Brain microvascular endothelial cell (primary cell): Measurements from ENCODE around the gene LONP1.

Source experiments
- DNase-seq: peaks from one replicate; pipeline ENCODE4 v3.0.0-alpha.2; 2020
- H3K27ac ChIP-seq: fragments of 250-450 bp; sonication (Bioruptor Pico); 2 replicates; pipeline ENCODE4 v1.5.1; 2020; ENCODE audit warnings: mild to moderate bottlenecking, moderate library complexity
- H3K27me3 ChIP-seq: fragments of 250-450 bp; sonication (Bioruptor Pico); replicated peaks from 2 replicates; pipeline ENCODE4 v1.5.1; 2020; ENCODE audit warnings: mild to moderate bottlenecking
- H3K36me3 ChIP-seq: fragments of 250-450 bp; sonication (Bioruptor Pico); replicated peaks from 2 replicates; pipeline ENCODE4 v1.5.1; 2020; ENCODE audit warnings: mild to moderate bottlenecking
- H3K4me3 ChIP-seq: 2 replicates; pipeline ENCODE4 v1.5.1; 2011; ENCODE audit warnings: low read depth, mild to moderate bottlenecking, control low read depth, low read length, moderate library complexity
- CTCF ChIP-seq: IDR thresholded peaks from 2 replicates; pipeline ENCODE4 v1.5.1; 2011; ENCODE audit warnings: low read depth, mild to moderate bottlenecking, moderate library complexity, low read length, control low read depth, inconsistent platforms; ENCODE audit errors: missing control alignments
- in situ Hi-C: cut with HindIII; loops from 2 replicates; pipeline ENCODE4 v1.10.0; 2017; ENCODE audit warnings: low sequenced_read_pairs, low pct_ligation_motif_present

Gene LONP1

DNA sequence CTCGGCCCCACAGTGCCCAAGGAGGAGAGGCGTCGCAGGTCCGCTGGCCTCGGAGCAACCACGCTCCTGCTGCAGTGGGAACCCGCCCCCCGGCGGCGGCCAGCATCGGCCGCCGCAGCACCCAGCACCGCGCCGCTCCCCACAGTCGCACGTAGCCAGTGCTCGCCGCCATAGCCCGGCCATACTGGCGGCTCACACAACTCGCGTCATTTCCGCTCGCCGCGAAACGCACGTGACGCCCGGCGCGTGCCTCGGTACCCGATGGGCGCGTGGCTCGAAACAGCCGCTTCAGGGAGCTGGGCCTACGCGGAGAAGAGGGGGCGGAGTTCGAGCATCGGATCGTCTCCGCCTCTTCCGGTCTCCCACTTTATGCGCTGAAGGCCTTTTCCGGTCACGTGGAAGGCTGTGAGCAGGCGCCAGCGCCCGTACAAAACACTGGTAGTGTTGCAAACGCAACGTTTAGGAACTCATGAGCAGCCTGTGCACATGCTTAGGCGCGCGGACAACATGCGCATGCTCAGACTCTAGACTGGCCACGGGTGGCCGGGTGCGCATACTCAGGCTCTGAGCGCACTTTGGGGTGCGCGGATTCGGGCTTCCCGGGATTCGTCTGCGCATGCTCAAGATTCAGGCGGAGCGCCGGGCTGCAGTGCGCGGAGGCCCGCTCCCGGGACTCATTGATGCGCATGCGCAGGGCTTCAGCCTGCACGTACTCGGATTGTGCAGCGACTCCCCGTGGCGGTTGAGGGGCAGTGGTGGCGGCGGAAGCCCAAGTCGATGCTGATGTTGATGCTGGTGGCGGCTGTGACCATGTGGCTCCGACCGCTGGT lies at the start of gene LONP1, which contains the start of gene CATSPERD:
Gene LONP1 (minus strand): TSS at position 186 of the 830 bp plus-strand sequence. CDS start 14 bp downstream, at position 172.
Gene CATSPERD (plus strand): TSS at position 677 of the 830 bp plus-strand sequence. CDS start 101 bp downstream, at position 778.
- no peaks in the 10 kb centered on the region for H3K27me3 ChIP-seq
- peak within 1 kb of the TSS; percentile 92 for H3K4me3 ChIP-seq
- TF ChIP-seq CTCF, result peak; percentile 94
- DNase-seq, result peak; percentile 97
- H3K27ac ChIP-seq, result peak within 1 kb of the TSS; percentile 90
- H3K36me3 ChIP-seq, result no peaks in the 10 kb centered on the region
- in situ Hi-C loops, result no loop called here

DNA sequence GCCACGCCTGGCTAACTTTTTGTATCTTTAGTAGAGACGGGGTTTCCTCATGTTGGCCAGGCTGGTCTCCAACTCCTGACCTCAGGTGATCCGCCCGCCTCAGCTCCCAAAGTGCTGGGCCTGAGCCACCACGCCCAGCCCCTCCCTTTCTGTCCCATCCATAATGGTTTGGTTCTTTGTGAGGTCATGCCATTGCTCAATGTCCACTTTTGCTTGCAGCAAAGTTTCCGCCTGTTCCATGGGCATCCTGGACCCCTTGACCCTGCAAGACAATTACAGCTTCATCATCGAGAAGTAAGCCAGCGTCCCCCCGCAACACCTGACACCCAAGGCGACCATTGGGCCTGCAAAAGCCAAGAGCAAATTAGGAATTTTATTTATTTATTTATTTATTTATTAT lies 48.0 kb upstream of the LONP1 start:
- H3K4me3 ChIP-seq, result no peak overlapping the region
- in situ Hi-C loops, result no loop called here
- no peaks in the 10 kb centered on the region for H3K27me3 ChIP-seq
- no peak for TF ChIP-seq CTCF
- no peaks in the 10 kb centered on the region for H3K36me3 ChIP-seq
- H3K27ac ChIP-seq, result no peak overlapping the region
- no peak for DNase-seq

- Histone ChIP-seq H3K36me3 (no peaks in the 10 kb centered on the region), H3K27me3 (no peaks in the 10 kb centered on the region), H3K4me3 (no peak overlapping the region), H3K27ac (no peak overlapping the region)
- in situ Hi-C loops, result no loop called here
- no peak for DNase-seq
- TF ChIP-seq CTCF, result no peak
These were observed 45.3 kb upstream of the LONP1 start for GRCh38 chr19:5765220-5765619.

- no peak for DNase-seq
- H3K27me3 ChIP-seq, result no peaks in the 10 kb centered on the region
- H3K4me3 ChIP-seq, result no peak overlapping the region
- no peaks in the 10 kb centered on the region for H3K36me3 ChIP-seq
- no peak overlapping the region for H3K27ac ChIP-seq
- TF ChIP-seq CTCF, result no peak
- in situ Hi-C loops, result no loop called here
These were observed 42.8 kb upstream of the LONP1 start for GRCh38 chr19:5762608-5763217.

DNA sequence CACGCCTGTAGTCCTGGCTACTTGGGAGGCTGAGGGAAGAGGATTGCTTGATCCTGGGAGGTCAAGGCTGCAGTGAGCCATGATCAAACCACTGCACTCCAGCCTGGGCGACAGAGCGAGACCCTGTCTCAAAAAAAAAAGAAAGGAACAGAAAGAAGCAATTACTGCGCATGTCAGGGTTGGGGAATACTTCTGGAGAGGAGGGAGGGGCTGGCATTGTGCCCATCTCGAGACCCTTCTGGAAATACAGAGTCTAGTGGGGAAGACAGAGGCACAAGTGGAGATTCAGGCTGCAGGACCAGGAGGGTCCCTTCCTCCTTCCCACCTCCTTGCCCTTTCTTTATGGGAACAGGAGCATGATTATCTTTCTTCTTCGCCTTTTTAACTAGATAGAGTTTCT lies 33.8 kb upstream of the LONP1 start:
- H3K27ac ChIP-seq, result no peak overlapping the region
- no peaks in the 10 kb centered on the region for H3K27me3 ChIP-seq
- H3K4me3 ChIP-seq, result no peak overlapping the region
- DNase-seq, result no peak
- no peak for TF ChIP-seq CTCF
- in situ Hi-C loops, result no loop called here
- no peaks in the 10 kb centered on the region for H3K36me3 ChIP-seq
